A673 (cell line): ENCODE measurements around the gene VTI1A. TPM values are rescaled to one million over a fixed set of nuclear protein-coding genes. Genes with fewer than 3 reads are reported as not detected.

Experiments
- BruUV-seq: library from RNA; stranded (reverse); fragments of 400-500 nt; replicated peaks from 2 replicates; lab custom pipeline; 2021; lab: Mats Ljungman, UMichigan
- CTCF ChIA-PET: fragments of 300-600 bp; sonication (Branson Sonifier 250); formaldehyde crosslinking; loops from one replicate; lab custom pipeline; 2022; ENCODE audit warnings: antibody characterized with exemption; lab: Charles Lee
- POLR2A ChIA-PET: fragments of 300-600 bp; sonication (Branson Sonifier 250); formaldehyde crosslinking; loops from one replicate; lab custom pipeline; 2022; ENCODE audit warnings: antibody characterized with exemption; ENCODE audit not compliant: low non-redundant PET; lab: Charles Lee
- DNase-seq: peaks from one replicate; pipeline ENCODE4 v3.0.0-alpha.2; 2015; ENCODE audit warnings: low spot score
- H3K27ac ChIP-seq: fragments of 200-600 bp; sonication (generic); 2 replicates; pipeline ENCODE4 v1.5.1; 2016; ENCODE audit warnings: mixed run types, low read depth, mild to moderate bottlenecking, mixed read lengths, antibody characterized with exemption, low read length; ENCODE audit not compliant: poor library complexity, severe bottlenecking
- H3K27me3 ChIP-seq: fragments of 200-600 bp; sonication (generic); replicated peaks from 2 replicates; pipeline ENCODE4 v1.6.1; 2017; ENCODE audit warnings: mixed run types, low read depth, mild to moderate bottlenecking, mixed read lengths, antibody characterized with exemption, low read length; ENCODE audit not compliant: insufficient read depth, poor library complexity
- H3K36me3 ChIP-seq: fragments of 200-600 bp; sonication (generic); 2 replicates; pipeline ENCODE4 v1.6.1; 2016; ENCODE audit warnings: mixed run types, mild to moderate bottlenecking, mixed read lengths, antibody characterized with exemption, low read length; ENCODE audit not compliant: insufficient read depth, poor library complexity, severe bottlenecking
- H3K4me1 ChIP-seq: fragments of 200-600 bp; sonication (generic); 2 replicates; pipeline ENCODE4 v1.6.1; 2017; ENCODE audit warnings: mixed run types, mild to moderate bottlenecking, mixed read lengths, antibody characterized with exemption, low read length; ENCODE audit not compliant: insufficient read depth, poor library complexity, severe bottlenecking
- H3K4me3 ChIP-seq: fragments of 200-600 bp; sonication (generic); 2 replicates; pipeline ENCODE4 v1.5.1; 2016; ENCODE audit warnings: low read depth, mixed run types, mild to moderate bottlenecking, mixed read lengths, low read length; ENCODE audit not compliant: poor library complexity, severe bottlenecking
- H3K9me3 ChIP-seq: fragments of 200-600 bp; sonication (generic); 2 replicates; pipeline ENCODE4 v1.6.1; 2016; ENCODE audit warnings: mixed run types, low read depth, mild to moderate bottlenecking, mixed read lengths, antibody characterized with exemption, low read length; ENCODE audit not compliant: poor library complexity, severe bottlenecking
- CTCF ChIP-seq: fragments of 300-800, 200-600 bp; sonication (generic); conservative IDR thresholded peaks from 2 replicates; pipeline ENCODE4 v1.5.1; 2017; ENCODE audit warnings: low read depth, mild to moderate bottlenecking, antibody characterized with exemption, low read length, moderate library complexity, mixed read lengths
- EZH2 ChIP-seq: fragments of 200-600 bp; sonication (generic); IDR thresholded peaks from 2 replicates; pipeline ENCODE4 v1.6.1; 2017; ENCODE audit warnings: borderline replicate concordance, low read depth, mild to moderate bottlenecking, mixed read lengths, antibody characterized with exemption, low read length; ENCODE audit not compliant: poor library complexity, severe bottlenecking
- intact Hi-C: fragments of 100-400 bp; cut with micrococcal nuclease; formaldehyde crosslinking; loops from one replicate; pipeline ENCODE4 v1.10.0; 2022; ENCODE audit not compliant: unreplicated experiment
- total RNA-seq: library from RNA; stranded (reverse); gene quantifications from 2 replicates; pipeline ENCODE4 v1.2.3, GENCODE V29; 2021

The VTI1A gene
- total RNA-seq, 1 experiment from 2014 or later, result 38.7 TPM

- TF ChIP-seq EZH2 (no peak), CTCF (no peak)
- no TSS peak for BruUV-seq
- H3K9me3 ChIP-seq, result no peaks in the 10 kb centered on the region
- H3K4me1 ChIP-seq, result no peaks in the 10 kb centered on the region
- no peaks in the 10 kb centered on the region for H3K36me3 ChIP-seq
- POLR2A ChIA-PET, result no interaction called here
- DNase-seq, result no peak
- intact Hi-C loops, result no loop called here
- no peak overlapping the region for H3K27ac ChIP-seq
- H3K4me3 ChIP-seq, result no peak overlapping the region
- CTCF ChIA-PET, result no interaction called here
- H3K27me3 ChIP-seq, result no peaks in the 10 kb centered on the region
These were observed 177.6 kb downstream of the VTI1A start for GRCh38 chr10:112624546-112625048.

GRCh38 chr10:112628951-112629609, 182.1 kb downstream of the VTI1A start:
- H3K27me3 ChIP-seq, result no peaks in the 10 kb centered on the region
- H3K4me3 ChIP-seq, result no peak overlapping the region
- no peak overlapping the region for H3K27ac ChIP-seq
- peaks cover 8% of the 10 kb centered on the region for H3K4me1 ChIP-seq
- CTCF ChIA-PET, result no interaction called here
- BruUV-seq, result no TSS peak
- intact Hi-C loops, result no loop called here
- POLR2A ChIA-PET, result no interaction called here
- DNase-seq, result no peak
- no peaks in the 10 kb centered on the region for H3K36me3 ChIP-seq
- no peaks in the 10 kb centered on the region for H3K9me3 ChIP-seq
- TF ChIP-seq EZH2, result no peak
- no peak for TF ChIP-seq CTCF

- POLR2A ChIA-PET, result no interaction called here
- H3K4me3 ChIP-seq, result no peak overlapping the region
- no peak overlapping the region for H3K27ac ChIP-seq
These were observed 184.7 kb downstream of the VTI1A start for GRCh38 chr10:112631501-112632400.

More at GRCh38 chr10:112631501-112632400, 184.7 kb downstream of the VTI1A start:
- H3K27me3 ChIP-seq, result no peaks in the 10 kb centered on the region
- DNase-seq, result no peak
- TF ChIP-seq EZH2, result no peak
- no peak for TF ChIP-seq CTCF
- no TSS peak for BruUV-seq
- CTCF ChIA-PET, result no interaction called here
- no peaks in the 10 kb centered on the region for H3K9me3 ChIP-seq
- intact Hi-C loops, result no loop called here
- H3K36me3 ChIP-seq, result no peaks in the 10 kb centered on the region
- peaks cover 16% of the 10 kb centered on the region for H3K4me1 ChIP-seq
